IMR-90 (cell line): ENCODE results near the gene HDAC8. TPM values are rescaled to one million over a fixed set of nuclear protein-coding genes. Genes with fewer than 3 reads are reported as not detected.

ENCODE experiments used
- ATAC-seq: fragments of 200-7000 bp; cut with Tn5 transposase; 2 replicates; pipeline ENCODE4 v1.9.1; 2020; ENCODE audit warnings: low read depth, mild to moderate bottlenecking, moderate library complexity
- BruUV-seq: library from RNA; stranded (reverse); fragments of 400-500 nt; replicated peaks from 2 replicates; lab custom pipeline; 2021; lab: Mats Ljungman, UMichigan
- CTCF ChIA-PET: fragments of 300-600 bp; formaldehyde crosslinking; extraction: SDS; loops from one replicate; lab custom pipeline; 2021; ENCODE audit warnings: antibody characterized with exemption; lab: Yijun Ruan, JAX
- POLR2A ChIA-PET: fragments of 300-600 bp; sonication (Branson Sonifier 250); formaldehyde crosslinking; loops from one replicate; lab custom pipeline; 2022; ENCODE audit warnings: antibody characterized with exemption; ENCODE audit not compliant: unreplicated experiment; lab: Charles Lee
- DNase-seq: peaks from one replicate; pipeline ENCODE4 v3.0.0; 2013
- H2AFZ ChIP-seq: replicated peaks from 2 replicates; pipeline ENCODE3; 2013; ENCODE audit warnings: low read length, mild to moderate bottlenecking; ENCODE audit not compliant: poor library complexity
- H2AK5ac ChIP-seq: 2 replicates; pipeline ENCODE4 v1.6.1; 2013; ENCODE audit warnings: low read depth, low read length, inconsistent platforms
- H2AK9ac ChIP-seq: replicated peaks from 2 replicates; pipeline ENCODE3; 2013; ENCODE audit warnings: mild to moderate bottlenecking, low read depth, low read length, moderate library complexity; ENCODE audit not compliant: poor library complexity
- H2BK120ac ChIP-seq: 2 replicates; pipeline ENCODE4 v1.6.1; 2013; ENCODE audit warnings: low read depth, low read length, inconsistent platforms
- H2BK15ac ChIP-seq: 3 replicates; pipeline ENCODE4 v1.6.1; 2013; ENCODE audit warnings: low read depth, low read length, inconsistent platforms
- H2BK20ac ChIP-seq: 2 replicates; pipeline ENCODE4 v1.6.1; 2013; ENCODE audit warnings: low read depth, mild to moderate bottlenecking, inconsistent platforms, low read length, moderate library complexity
- H2BK5ac ChIP-seq: 2 replicates; pipeline ENCODE4 v1.6.1; 2013; ENCODE audit warnings: mild to moderate bottlenecking, low read depth, low read length, inconsistent platforms; ENCODE audit not compliant: poor library complexity, severe bottlenecking
- H3K14ac ChIP-seq: replicated peaks from 2 replicates; pipeline ENCODE4 v1.6.1; 2013; ENCODE audit warnings: low read depth, low read length, inconsistent platforms
- H3K18ac ChIP-seq: 2 replicates; pipeline ENCODE4 v1.6.1; 2013; ENCODE audit warnings: low read depth, low read length, control low read depth
- H3K23ac ChIP-seq: 2 replicates; pipeline ENCODE4 v1.6.1; 2013; ENCODE audit warnings: low read depth, low read length, inconsistent platforms
- H3K27ac ChIP-seq: 2 replicates; pipeline ENCODE4 v1.5.1; 2013; ENCODE audit warnings: mild to moderate bottlenecking, control low read depth, low read length; ENCODE audit not compliant: insufficient read depth
- H3K27me3 ChIP-seq: 2 replicates; pipeline ENCODE4 v1.6.1; 2013; ENCODE audit warnings: low read length; ENCODE audit not compliant: control insufficient read depth, insufficient read depth
- H3K36me3 ChIP-seq: 2 replicates; pipeline ENCODE4 v1.6.1; 2013; ENCODE audit warnings: low read length, mixed read lengths; ENCODE audit not compliant: control insufficient read depth, insufficient read depth
- H3K4ac ChIP-seq: 2 replicates; pipeline ENCODE4 v1.6.1; 2013; ENCODE audit warnings: low read depth, low read length, inconsistent platforms
- H3K4me1 ChIP-seq: 2 replicates; pipeline ENCODE4 v1.6.1; 2013; ENCODE audit warnings: low read length, mixed read lengths; ENCODE audit not compliant: control insufficient read depth, insufficient read depth
- H3K4me2 ChIP-seq: 2 replicates; pipeline ENCODE4 v1.6.1; 2013; ENCODE audit warnings: low read depth, mild to moderate bottlenecking, control low read depth, low read length, moderate library complexity
- H3K4me3 ChIP-seq: 2 replicates; pipeline ENCODE4 v1.5.1; 2013; ENCODE audit warnings: low read depth, mild to moderate bottlenecking, control low read depth, low read length, moderate library complexity; ENCODE audit not compliant: insufficient read depth
- H3K56ac ChIP-seq: 2 replicates; pipeline ENCODE4 v1.6.1; 2013; ENCODE audit warnings: low read length, inconsistent platforms; ENCODE audit not compliant: insufficient read depth; ENCODE audit errors: extremely low read depth
- H3K79me1 ChIP-seq, 2 experiments: 2 replicates each; pipeline ENCODE4 v1.6.1; 2013; ENCODE audit warnings: low read length in 2 of 2, inconsistent platforms in 1 of 2, low read depth in 1 of 2
- H3K9ac ChIP-seq: 2 replicates; pipeline ENCODE4 v1.6.1; 2013; ENCODE audit warnings: low read depth, low read length, control low read depth
- H3K9me1 ChIP-seq: 2 replicates; pipeline ENCODE4 v1.6.1; 2013; ENCODE audit warnings: low read length, inconsistent platforms; ENCODE audit not compliant: insufficient read depth
- H3K9me3 ChIP-seq: 2 replicates; pipeline ENCODE4 v1.6.1; 2013; ENCODE audit warnings: low read length; ENCODE audit not compliant: control insufficient read depth, insufficient read depth
- H4K20me1 ChIP-seq: 2 replicates; pipeline ENCODE4 v1.6.1; 2013; ENCODE audit warnings: low read length, inconsistent platforms; ENCODE audit not compliant: insufficient read depth
- H4K5ac ChIP-seq: 2 replicates; pipeline ENCODE4 v1.6.1; 2013; ENCODE audit warnings: mild to moderate bottlenecking, low read depth, low read length, control low read depth
- H4K8ac ChIP-seq, 2 experiments: 2 replicates each; pipeline ENCODE4 v1.6.1; 2013; ENCODE audit warnings: low read depth in 2 of 2, low read length in 2 of 2, control low read depth in 1 of 2, inconsistent platforms in 1 of 2
- H4K91ac ChIP-seq: 2 replicates; pipeline ENCODE4 v1.6.1; 2013; ENCODE audit warnings: low read depth, low read length, inconsistent platforms; ENCODE audit not compliant: insufficient read depth
- BHLHE40 ChIP-seq: fragments of 150-350 bp; IDR thresholded peaks from 2 replicates; pipeline ENCODE4 v1.6.1; 2016; ENCODE audit warnings: mild to moderate bottlenecking, low read depth, low read length
- CEBPB ChIP-seq: IDR thresholded peaks from 2 replicates; pipeline ENCODE4 v1.6.1; 2012; ENCODE audit warnings: low read depth, low read length, improper control_type of control experiment
- CHD1 ChIP-seq: IDR thresholded peaks from 2 replicates; pipeline ENCODE4 v1.6.1; 2012; ENCODE audit warnings: low read depth, low read length, improper control_type of control experiment
- FOS ChIP-seq: fragments of 150-350 bp; IDR thresholded peaks from 2 replicates; pipeline ENCODE4 v1.6.1; 2016; ENCODE audit warnings: low read depth, low read length
- MAFK ChIP-seq: IDR thresholded peaks from 2 replicates; pipeline ENCODE4 v1.6.1; 2012; ENCODE audit warnings: low read depth, low read length, improper control_type of control experiment
- MAZ ChIP-seq: IDR thresholded peaks from 2 replicates; pipeline ENCODE4 v1.6.1; 2012; ENCODE audit warnings: low read depth, mild to moderate bottlenecking, low read length, improper control_type of control experiment, moderate library complexity, borderline replicate concordance
- MXI1 ChIP-seq: IDR thresholded peaks from 2 replicates; pipeline ENCODE4 v1.6.1; 2012; ENCODE audit warnings: low read depth, mild to moderate bottlenecking, low read length, moderate library complexity, borderline replicate concordance
- NFE2L2 ChIP-seq: fragments of 150-350 bp; IDR thresholded peaks from 2 replicates; pipeline ENCODE4 v1.6.1; 2016; ENCODE audit warnings: low read depth, mild to moderate bottlenecking, low read length
- POLR2A ChIP-seq: IDR thresholded peaks from 2 replicates; pipeline ENCODE4 v1.6.1; 2012; ENCODE audit warnings: mild to moderate bottlenecking, low read depth, low read length
- RAD21 ChIP-seq: IDR thresholded peaks from 2 replicates; pipeline ENCODE4 v1.6.1; 2012; ENCODE audit warnings: low read length, improper control_type of control experiment
- RCOR1 ChIP-seq: IDR thresholded peaks from 2 replicates; pipeline ENCODE4 v1.6.1; 2012; ENCODE audit warnings: mild to moderate bottlenecking, low read length, improper control_type of control experiment; ENCODE audit not compliant: insufficient replicate concordance
- RFX5 ChIP-seq: IDR thresholded peaks from 2 replicates; pipeline ENCODE4 v1.8.0; 2012; ENCODE audit warnings: low read depth, mild to moderate bottlenecking, low read length, moderate library complexity
- SMC3 ChIP-seq: fragments of 150-350 bp; IDR thresholded peaks from 2 replicates; pipeline ENCODE4 v1.6.1; 2016; ENCODE audit warnings: low read depth, mild to moderate bottlenecking, antibody characterized with exemption, low read length, moderate library complexity
- WGBS, 2 experiments: methylation state at CpG; one replicate each; pipeline versions ENCODE4 v1.1.5 to v1.1.7; 2013; ENCODE audit warnings: missing lambda C conversion rate in 2 of 2; ENCODE audit not compliant: insufficient read length in 1 of 2; ENCODE audit errors: extremely low coverage in 2 of 2; 5-methylcytosine and 5-hydroxymethylcytosine counted together
- dilution Hi-C: fragments of 300-500 bp; cut with HindIII; formaldehyde crosslinking; loops from one replicate; pipeline ENCODE4 v1.14.3; 2018; ENCODE audit warnings: low sequenced_read_pairs; ENCODE audit not compliant: unreplicated experiment
- in situ Hi-C: fragments of 300-500 bp; cut with MboI; formaldehyde crosslinking; loops from 3 replicates; pipeline ENCODE4 v1.14.3; 2019; ENCODE audit warnings: low sequenced_read_pairs, inconsistent platforms, mixed read lengths
- intact Hi-C: fragments of 100-400 bp; cut with micrococcal nuclease; formaldehyde crosslinking; loops from 2 replicates; pipeline ENCODE4 v1.10.0; 2022
- polyA plus RNA-seq, 3 experiments: library from polyadenylated mRNA; depleted of rRNA; stranded (reverse); fragments of >200 nt; gene quantifications; 2 replicates each; pipeline ENCODE4 v1.2.3, GENCODE V29; 2012; ENCODE audit warnings: low replicate concordance in 1 of 3
- total RNA-seq: library from RNA; depleted of rRNA; stranded (reverse); fragments of >200 nt; gene quantifications from 2 replicates; pipeline ENCODE4 v1.2.3, GENCODE V29; 2012
- TF ChIP-seq, protein P1 (sequence below): conservative IDR thresholded peaks from 2 replicates; pipeline ENCODE4 v1.5.1; 2012; ENCODE audit warnings: mild to moderate bottlenecking, low read depth, low read length, improper control_type of control experiment
- TF ChIP-seq, protein P2 (sequence below): fragments of 150-350 bp; IDR thresholded peaks from 2 replicates; pipeline ENCODE4 v1.6.1; 2017; ENCODE audit warnings: mild to moderate bottlenecking, antibody characterized with exemption, low read length, low read depth
- TF ChIP-seq, protein P3 (sequence below): fragments of 150-350 bp; IDR thresholded peaks from 2 replicates; pipeline ENCODE4 v1.6.1; 2016; ENCODE audit warnings: low read depth, mild to moderate bottlenecking, low read length, moderate library complexity, borderline replicate concordance

Gene HDAC8
- total and polyA plus RNA-seq, 2 of the 4 experiments (the other 2 are of a cell fraction): 16.1 to 28.5 TPM

DNA sequence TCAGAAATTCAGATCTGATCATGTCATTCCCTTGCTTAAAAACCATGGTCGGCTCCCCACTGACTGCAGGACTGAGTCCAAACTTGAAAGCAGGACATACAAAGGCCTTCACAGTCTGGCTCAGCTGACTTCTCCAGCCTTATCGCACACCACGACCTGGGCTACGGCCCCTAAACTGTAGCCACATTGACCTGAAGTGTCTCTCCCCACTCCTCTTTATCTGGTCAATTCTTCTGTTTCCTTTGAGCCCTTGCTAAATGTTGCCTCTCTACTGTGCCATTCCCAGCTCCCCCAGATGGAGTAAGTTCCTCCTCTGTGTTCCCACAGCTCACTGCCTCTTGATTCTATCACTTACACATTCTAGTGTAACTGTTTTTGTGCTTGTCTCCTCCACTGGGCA is 206.5 kb downstream of the HDAC8 start:
- H4K8ac ChIP-seq: no peak overlapping the region
- peaks cover 27% of the 10 kb centered on the region for H3K27me3 ChIP-seq
- H3K4ac ChIP-seq: no peak overlapping the region
- H2BK5ac ChIP-seq: no peak overlapping the region
- POLR2A ChIA-PET: no interaction called here
- H2BK20ac ChIP-seq: no peak overlapping the region
- H3K9me3 ChIP-seq: no peaks in the 10 kb centered on the region
- no peak overlapping the region for H3K9ac ChIP-seq
- H2AFZ ChIP-seq: no peak overlapping the region
- H3K27ac ChIP-seq: no peak overlapping the region
- WGBS, 2 experiments: 72% methylated on average over 3 of the region's 4 CpGs; no CpG with 5 or more reads in 1 of the 2 experiments
- H3K4me2 ChIP-seq: no peak overlapping the region
- H3K23ac ChIP-seq: no peak overlapping the region
- TF ChIP-seq RFX5 (no peak), NFE2L2 (no peak), BHLHE40 (no peak), MAZ (no peak), POLR2A (no peak), FOS (no peak), MAFK (no peak), CHD1 (no peak), SMC3 (no peak), CEBPB (no peak), RAD21 (no peak), MXI1 (no peak), RCOR1 (no peak)
- TF ChIP-seq, protein P1, sequence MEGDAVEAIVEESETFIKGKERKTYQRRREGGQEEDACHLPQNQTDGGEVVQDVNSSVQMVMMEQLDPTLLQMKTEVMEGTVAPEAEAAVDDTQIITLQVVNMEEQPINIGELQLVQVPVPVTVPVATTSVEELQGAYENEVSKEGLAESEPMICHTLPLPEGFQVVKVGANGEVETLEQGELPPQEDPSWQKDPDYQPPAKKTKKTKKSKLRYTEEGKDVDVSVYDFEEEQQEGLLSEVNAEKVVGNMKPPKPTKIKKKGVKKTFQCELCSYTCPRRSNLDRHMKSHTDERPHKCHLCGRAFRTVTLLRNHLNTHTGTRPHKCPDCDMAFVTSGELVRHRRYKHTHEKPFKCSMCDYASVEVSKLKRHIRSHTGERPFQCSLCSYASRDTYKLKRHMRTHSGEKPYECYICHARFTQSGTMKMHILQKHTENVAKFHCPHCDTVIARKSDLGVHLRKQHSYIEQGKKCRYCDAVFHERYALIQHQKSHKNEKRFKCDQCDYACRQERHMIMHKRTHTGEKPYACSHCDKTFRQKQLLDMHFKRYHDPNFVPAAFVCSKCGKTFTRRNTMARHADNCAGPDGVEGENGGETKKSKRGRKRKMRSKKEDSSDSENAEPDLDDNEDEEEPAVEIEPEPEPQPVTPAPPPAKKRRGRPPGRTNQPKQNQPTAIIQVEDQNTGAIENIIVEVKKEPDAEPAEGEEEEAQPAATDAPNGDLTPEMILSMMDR: no peak
- TF ChIP-seq, protein P2, sequence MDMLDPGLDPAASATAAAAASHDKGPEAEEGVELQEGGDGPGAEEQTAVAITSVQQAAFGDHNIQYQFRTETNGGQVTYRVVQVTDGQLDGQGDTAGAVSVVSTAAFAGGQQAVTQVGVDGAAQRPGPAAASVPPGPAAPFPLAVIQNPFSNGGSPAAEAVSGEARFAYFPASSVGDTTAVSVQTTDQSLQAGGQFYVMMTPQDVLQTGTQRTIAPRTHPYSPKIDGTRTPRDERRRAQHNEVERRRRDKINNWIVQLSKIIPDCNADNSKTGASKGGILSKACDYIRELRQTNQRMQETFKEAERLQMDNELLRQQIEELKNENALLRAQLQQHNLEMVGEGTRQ: no peak
- TF ChIP-seq, protein P3, sequence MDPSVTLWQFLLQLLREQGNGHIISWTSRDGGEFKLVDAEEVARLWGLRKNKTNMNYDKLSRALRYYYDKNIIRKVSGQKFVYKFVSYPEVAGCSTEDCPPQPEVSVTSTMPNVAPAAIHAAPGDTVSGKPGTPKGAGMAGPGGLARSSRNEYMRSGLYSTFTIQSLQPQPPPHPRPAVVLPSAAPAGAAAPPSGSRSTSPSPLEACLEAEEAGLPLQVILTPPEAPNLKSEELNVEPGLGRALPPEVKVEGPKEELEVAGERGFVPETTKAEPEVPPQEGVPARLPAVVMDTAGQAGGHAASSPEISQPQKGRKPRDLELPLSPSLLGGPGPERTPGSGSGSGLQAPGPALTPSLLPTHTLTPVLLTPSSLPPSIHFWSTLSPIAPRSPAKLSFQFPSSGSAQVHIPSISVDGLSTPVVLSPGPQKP: no peak
- no peak overlapping the region for H2AK5ac ChIP-seq
- no peak overlapping the region for H2BK120ac ChIP-seq
- no TSS peak for BruUV-seq
- no peak overlapping the region for H2BK15ac ChIP-seq
- H4K91ac ChIP-seq: no peak overlapping the region
- H3K56ac ChIP-seq: no peak overlapping the region
- H4K20me1 ChIP-seq: no peaks in the 10 kb centered on the region
- no peaks in the 10 kb centered on the region; the same call in 1 of the 2 replicates for H3K9me1 ChIP-seq
- no peak for ATAC-seq
- DNase-seq: no peak
- in situ Hi-C loops (no loop called here), intact Hi-C loops (no loop called here), dilution Hi-C loops (no loop called here)
- no peak overlapping the region for H2AK9ac ChIP-seq
- CTCF ChIA-PET: no interaction called here
- no peak overlapping the region for H3K4me3 ChIP-seq
- H3K36me3 ChIP-seq: 0 out of 2 replicates have a peak, but pooled peaks cover 3% of the 10 kb centered on the region
- H4K5ac ChIP-seq: no peak overlapping the region
- H3K4me1 ChIP-seq: no peaks in the 10 kb centered on the region
- H3K18ac ChIP-seq: no peak overlapping the region
- no peak overlapping the region for H3K14ac ChIP-seq
- no peaks in the 10 kb centered on the region for H3K79me1 ChIP-seq
